SH-SY5Y (cell line): ENCODE results near the gene ADCY5.

Experiments used
- GATA2 ChIP-seq: IDR thresholded peaks from 2 replicates; pipeline ENCODE4 v1.6.1; 2011; ENCODE audit warnings: mild to moderate bottlenecking, low read depth, low read length
- GATA3 ChIP-seq: IDR thresholded peaks from 2 replicates; pipeline ENCODE4 v1.6.1; 2011; ENCODE audit warnings: low read depth, mild to moderate bottlenecking, low read length, moderate library complexity

DNA sequence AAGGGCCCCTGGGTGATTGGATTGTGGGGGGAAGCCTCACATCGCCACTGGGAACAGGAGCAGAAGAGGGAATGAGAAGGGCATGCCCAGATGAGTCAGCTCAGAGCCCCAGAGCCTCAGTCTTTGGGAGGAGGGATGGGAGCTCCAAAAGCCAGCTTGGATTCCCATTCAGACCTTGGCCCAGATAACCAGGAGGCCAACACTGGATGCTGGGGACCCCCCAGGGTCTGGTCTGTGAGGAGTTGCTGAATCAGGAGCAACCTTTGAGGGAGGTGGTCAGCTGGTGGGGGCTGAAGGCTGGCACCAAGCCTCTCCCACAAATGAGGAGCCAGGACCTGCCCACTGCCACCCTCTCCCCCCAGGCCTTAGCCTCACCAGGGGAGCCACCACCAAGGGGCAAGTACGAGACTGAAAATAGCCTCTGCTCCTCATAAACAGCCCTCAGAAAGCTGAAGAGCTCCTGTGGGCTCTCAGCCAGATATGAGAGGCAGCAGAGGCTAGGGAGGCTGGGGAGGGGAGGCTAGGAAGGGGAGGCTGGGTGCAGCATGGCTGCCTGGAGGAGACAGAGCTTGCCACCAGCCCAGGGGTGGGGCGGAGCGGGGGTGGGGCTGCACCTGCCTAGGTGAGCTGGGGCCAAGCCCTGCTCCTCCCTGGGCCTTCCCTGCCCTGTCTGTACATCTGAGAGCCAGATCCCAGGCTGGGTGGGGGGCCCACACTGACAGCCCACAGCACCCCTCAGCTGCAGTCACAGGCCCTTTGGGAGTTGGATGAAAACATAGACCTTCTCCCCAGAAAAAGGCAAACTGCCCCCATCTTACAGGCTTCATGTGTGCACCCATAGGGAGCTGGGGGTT, 147.3 kb downstream of the ADCY5 start:
- no peak for TF ChIP-seq GATA2
- no peak for TF ChIP-seq GATA3
